DND-41 (cell line): ENCODE data around the gene PHF24.

Source experiments
- EZH2 ChIP-seq: IDR thresholded peaks from 3 replicates; pipeline ENCODE4 v1.6.1; 2012; ENCODE audit warnings: borderline replicate concordance, low read depth, mild to moderate bottlenecking, moderate library complexity, low read length, inconsistent platforms; ENCODE audit not compliant: severe bottlenecking
- TF ChIP-seq, protein P1 (sequence below): IDR thresholded peaks from 2 replicates; pipeline ENCODE4 v1.5.1; 2012; ENCODE audit warnings: borderline replicate concordance, low read length, moderate library complexity, mild to moderate bottlenecking; ENCODE audit not compliant: poor library complexity, severe bottlenecking; ENCODE audit errors: extremely low read depth

DNA sequence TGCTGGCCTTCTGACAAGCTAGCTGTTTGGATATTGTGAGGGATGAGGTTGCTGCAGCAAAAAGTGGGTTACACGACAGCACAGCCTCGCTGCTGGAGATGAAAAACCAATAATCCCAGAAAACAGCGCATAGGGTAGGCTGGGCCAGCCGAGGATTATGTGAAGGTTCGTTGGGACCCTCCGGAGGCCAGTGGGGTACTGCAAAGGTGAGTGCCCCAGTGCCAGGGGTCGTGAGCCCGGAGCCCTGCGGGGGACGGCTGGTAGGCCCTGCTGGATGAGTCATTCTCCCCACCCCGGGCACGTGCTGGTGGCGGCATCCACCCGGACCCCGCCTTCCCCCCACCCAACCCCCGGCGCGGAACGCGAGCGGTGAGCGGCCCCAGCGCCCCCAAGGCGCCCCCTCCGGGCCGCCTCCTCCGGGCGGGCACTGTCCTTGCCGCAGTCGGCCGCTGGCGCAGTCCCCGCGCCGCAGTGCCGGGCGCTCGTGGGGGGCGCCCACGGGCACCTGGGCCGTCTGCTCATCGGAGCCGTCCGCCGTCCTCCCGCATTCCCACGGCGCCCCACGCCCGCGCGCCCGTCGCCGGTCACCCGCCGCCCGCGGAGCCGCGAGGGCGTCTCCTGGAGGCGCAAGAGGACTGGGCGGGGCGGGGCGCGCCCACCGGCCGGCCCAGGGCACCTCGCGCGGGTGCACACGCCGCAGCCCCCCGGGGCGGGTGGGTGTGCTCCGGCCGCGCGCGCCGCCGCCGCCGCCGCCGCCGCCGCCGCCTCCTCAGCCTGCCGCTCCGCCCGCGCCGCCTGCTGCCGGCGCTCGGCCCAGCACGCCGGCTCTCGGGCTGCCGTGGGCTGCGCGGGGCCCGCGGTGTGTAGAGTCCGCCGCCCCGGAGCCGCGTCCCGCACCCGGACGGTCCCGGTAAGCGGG lies at the start of gene PHF24:
- TF ChIP-seq EZH2: no peak
- TF ChIP-seq, protein P1, sequence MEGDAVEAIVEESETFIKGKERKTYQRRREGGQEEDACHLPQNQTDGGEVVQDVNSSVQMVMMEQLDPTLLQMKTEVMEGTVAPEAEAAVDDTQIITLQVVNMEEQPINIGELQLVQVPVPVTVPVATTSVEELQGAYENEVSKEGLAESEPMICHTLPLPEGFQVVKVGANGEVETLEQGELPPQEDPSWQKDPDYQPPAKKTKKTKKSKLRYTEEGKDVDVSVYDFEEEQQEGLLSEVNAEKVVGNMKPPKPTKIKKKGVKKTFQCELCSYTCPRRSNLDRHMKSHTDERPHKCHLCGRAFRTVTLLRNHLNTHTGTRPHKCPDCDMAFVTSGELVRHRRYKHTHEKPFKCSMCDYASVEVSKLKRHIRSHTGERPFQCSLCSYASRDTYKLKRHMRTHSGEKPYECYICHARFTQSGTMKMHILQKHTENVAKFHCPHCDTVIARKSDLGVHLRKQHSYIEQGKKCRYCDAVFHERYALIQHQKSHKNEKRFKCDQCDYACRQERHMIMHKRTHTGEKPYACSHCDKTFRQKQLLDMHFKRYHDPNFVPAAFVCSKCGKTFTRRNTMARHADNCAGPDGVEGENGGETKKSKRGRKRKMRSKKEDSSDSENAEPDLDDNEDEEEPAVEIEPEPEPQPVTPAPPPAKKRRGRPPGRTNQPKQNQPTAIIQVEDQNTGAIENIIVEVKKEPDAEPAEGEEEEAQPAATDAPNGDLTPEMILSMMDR: no peak
